GM12878 (cell line): ENCODE data around the gene C1QTNF5. TPM values are rescaled to one million over a fixed set of nuclear protein-coding genes. Genes with fewer than 3 reads are reported as not detected.

Experiments
- ATAC-seq: fragments of 200-7000 bp; cut with Tn5 transposase; 3 replicates; pipeline ENCODE4 v1.9.1; 2020; ENCODE audit warnings: mild to moderate bottlenecking, moderate library complexity
- BruUV-seq: library from RNA; stranded (reverse); fragments of 400-500 nt; replicated peaks from 2 replicates; lab custom pipeline; 2021; lab: Mats Ljungman, UMichigan
- CTCF ChIA-PET: fragments of 300-600 bp; sonication (Branson Sonifier 250); formaldehyde crosslinking; extraction: SDS; loops from one replicate; lab custom pipeline; 2021; ENCODE audit warnings: inconsistent platforms; lab: Yijun Ruan, JAX
- POLR2A ChIA-PET: fragments of 350-600 bp; formaldehyde crosslinking; extraction: SDS; loops from one replicate; lab custom pipeline; 2021; ENCODE audit warnings: inconsistent platforms; lab: Charles Lee
- RAD21 ChIA-PET: fragments of 300-600 bp; sonication (Branson Sonifier 250); formaldehyde crosslinking; loops from one replicate; lab custom pipeline; 2023; ENCODE audit warnings: antibody characterized with exemption; ENCODE audit not compliant: unreplicated experiment; lab: Charles Lee
- SMC1A ChIA-PET: fragments of 300-600 bp; sonication (Branson Sonifier 250); formaldehyde crosslinking; loops from one replicate; lab custom pipeline; 2023; ENCODE audit not compliant: unreplicated experiment, uncharacterized antibody; lab: Charles Lee
- DNase-seq: peaks from one replicate; pipeline ENCODE4 v3.0.0-alpha.2; 2011; ENCODE audit warnings: low read depth, low spot score
- FAIRE-seq: peaks from 3 replicates; lab custom pipeline; 2011; peaks lifted over from hg19 to GRCh38; lab: Jason Lieb, UNC
- H2AFZ ChIP-seq: 2 replicates; pipeline ENCODE4 v1.6.0; 2011; ENCODE audit warnings: low read depth, low read length, control low read depth; ENCODE audit not compliant: control insufficient read depth
- H3K27ac ChIP-seq: 2 replicates; pipeline ENCODE4 v1.5.1; 2011; ENCODE audit warnings: control low read depth; ENCODE audit not compliant: control insufficient read depth, insufficient read depth
- H3K27me3 ChIP-seq, 2 experiments: replicated peaks in 1 of 2; 2 replicates each; pipeline versions ENCODE4 v1.6.0 to v1.6.1; 2011; ENCODE audit warnings: low read length in 1 of 2; ENCODE audit not compliant: control insufficient read depth in 2 of 2, insufficient read depth in 2 of 2
- H3K36me3 ChIP-seq, 2 experiments: 2 replicates each; pipeline ENCODE4 v1.5.1; 2011; ENCODE audit warnings: low read length in 1 of 2; ENCODE audit not compliant: control insufficient read depth in 2 of 2, insufficient read depth in 2 of 2
- H3K4me1 ChIP-seq: 2 replicates; pipeline ENCODE4 v1.6.1; 2011; ENCODE audit warnings: mild to moderate bottlenecking, low read length, moderate library complexity, mixed read lengths; ENCODE audit not compliant: control insufficient read depth, insufficient read depth
- H3K4me2 ChIP-seq: 2 replicates; pipeline ENCODE4 v1.6.0; 2011; ENCODE audit warnings: control low read depth; ENCODE audit not compliant: control insufficient read depth, insufficient read depth
- H3K4me3 ChIP-seq: fragments of 200-600 bp; sonication (generic); 2 replicates; pipeline ENCODE4 v1.5.1; 2016
- H3K79me2 ChIP-seq: 2 replicates; pipeline ENCODE4 v1.6.0; 2011; ENCODE audit warnings: low read length; ENCODE audit not compliant: control insufficient read depth, insufficient read depth
- H3K9ac ChIP-seq: 2 replicates; pipeline ENCODE4 v1.8.0; 2011; ENCODE audit warnings: low read length, control low read depth, mixed read lengths; ENCODE audit not compliant: control insufficient read depth, insufficient read depth
- H3K9me3 ChIP-seq: replicated peaks from 3 replicates; pipeline ENCODE4 v1.5.1; 2011; ENCODE audit warnings: mild to moderate bottlenecking, low read length; ENCODE audit not compliant: control insufficient read depth, insufficient read depth
- H4K20me1 ChIP-seq: 2 replicates; pipeline ENCODE4 v1.6.0; 2011; ENCODE audit not compliant: control insufficient read depth, insufficient read depth
- ATF2 ChIP-seq: IDR thresholded peaks from 2 replicates; pipeline ENCODE4 v1.6.1; 2012; ENCODE audit warnings: low read length, inconsistent platforms
- ELK1 ChIP-seq: IDR thresholded peaks from 2 replicates; pipeline ENCODE4 v1.6.1; 2012; ENCODE audit warnings: low read depth, low read length, improper control_type of control experiment
- HCFC1 ChIP-seq: fragments of 150-350 bp; IDR thresholded peaks from 2 replicates; pipeline ENCODE4 v1.6.1; 2014; ENCODE audit warnings: low read length
- JUNB ChIP-seq: IDR thresholded peaks from 2 replicates; pipeline ENCODE4 v1.6.1; 2016; ENCODE audit warnings: antibody characterized with exemption, mild to moderate bottlenecking
- NFIC ChIP-seq: IDR thresholded peaks from 2 replicates; pipeline ENCODE4 v1.6.1; 2012; ENCODE audit warnings: low read depth, mild to moderate bottlenecking, inconsistent platforms, low read length, moderate library complexity
- POLR2AphosphoS5 ChIP-seq: IDR thresholded peaks from 2 replicates; pipeline ENCODE4 v1.6.1; 2011; ENCODE audit warnings: mild to moderate bottlenecking, low read length, inconsistent platforms
- RAD21 ChIP-seq: IDR thresholded peaks from 2 replicates; pipeline ENCODE4 v1.6.1; 2011; ENCODE audit warnings: mild to moderate bottlenecking, low read depth, low read length, moderate library complexity; ENCODE audit not compliant: insufficient read depth
- RAD51 ChIP-seq: fragments of 450-650 bp; IDR thresholded peaks from 2 replicates; pipeline ENCODE4 v1.6.1; 2016; ENCODE audit warnings: moderate library complexity, mild to moderate bottlenecking, inconsistent platforms
- SIX5 ChIP-seq: IDR thresholded peaks from 2 replicates; pipeline ENCODE4 v1.6.1; 2011; ENCODE audit warnings: mild to moderate bottlenecking, low read depth, low read length, moderate library complexity; ENCODE audit not compliant: severe bottlenecking
- SMC3 ChIP-seq: IDR thresholded peaks from 2 replicates; pipeline ENCODE4 v1.6.1; 2011; ENCODE audit warnings: low read length, improper control_type of control experiment, borderline replicate concordance
- SREBF2 ChIP-seq: IDR thresholded peaks from 2 replicates; pipeline ENCODE4 v1.6.1; 2012; ENCODE audit warnings: mild to moderate bottlenecking, low read length
- whole genome bisulfite sequencing: methylation state at CpG from one replicate; pipeline ENCODE4 v1.1.6; 2016; ENCODE audit warnings: low lambda C conversion rate; ENCODE audit not compliant: insufficient replicate concordance, insufficient coverage; ENCODE audit errors: missing lambda C conversion rate; 5-methylcytosine and 5-hydroxymethylcytosine counted together
- in situ Hi-C: fragments of 300-500 bp; cut with MboI; formaldehyde crosslinking; loops from 9 replicates; pipeline ENCODE4 v1.14.3; 2018; ENCODE audit warnings: mixed read lengths
- intact Hi-C: fragments of 100-400 bp; cut with micrococcal nuclease; formaldehyde crosslinking; loops from one replicate; pipeline ENCODE4 v1.14.2; 2022; ENCODE audit not compliant: unreplicated experiment
- polyA plus RNA-seq, 11 experiments: library from polyadenylated mRNA; depleted of rRNA in 4 of 11; unstranded in 6 of 11; stranded (reverse) in 5 of 11; fragments of >200 nt; fragmentation: Nextera tagmentation in 4 of 11; fragmentation: Illumina TruSeq in 1 of 11; extraction: Ambion mirVana in 4 of 11; extraction: Trizol in 1 of 11; gene quantifications; 1 replicate in 1 of 11; 2 replicates in 10 of 11; pipeline versions ENCODE4 v1.2.1 to v1.2.3, GENCODE V29; 2011 to 2016; ENCODE audit warnings: inconsistent platforms in 2 of 11, missing spikeins in 2 of 11, low read depth in 1 of 11
- total RNA-seq, 4 experiments: library from RNA; depleted of rRNA in 3 of 4; stranded (reverse); fragments of >200 nt in 3 of 4; fragmentation: Illumina TruSeq in 1 of 4; extraction: Trizol in 1 of 4; gene quantifications; 2 replicates each; pipeline versions ENCODE4 v1.2.1 to v1.2.3, GENCODE V29; 2013 to 2021

C1QTNF5 gene
- total and polyA plus RNA-seq, 10 of the 15 experiments (the other 5 are each of a cell fraction or from before 2014, with no cell fraction given), result not detected

GRCh38 chr11:119329320-119329719 lies 11.4 kb downstream of the C1QTNF5 start:
- intact Hi-C loops (no loop called here), in situ Hi-C loops (no loop called here)
- H3K36me3 ChIP-seq, result no peaks in the 10 kb centered on the region
- WGBS, result 25% methylated on average over 2 of the region's 2 CpGs
- SMC1A ChIA-PET, result no interaction called here
- H3K27me3 ChIP-seq, result no peaks in the 10 kb centered on the region
- CTCF ChIA-PET, result interaction anchor here (1.4 kb wide), 1 partner anchor 173 kb away, joined by 3 read pairs; no protein-coding TSS in a partner anchor
- ATAC-seq (no peak), DNase-seq (no peak), FAIRE-seq (no peak)
- POLR2A ChIA-PET, result no interaction called here
- no peak overlapping the region for H3K4me2 ChIP-seq
- H3K4me1 ChIP-seq, result peaks cover 5% of the 10 kb centered on the region; the same call in 1 of the 2 replicates
- no peak overlapping the region for H3K27ac ChIP-seq
- H3K4me3 ChIP-seq, result no peak overlapping the region
- no TSS peak for BruUV-seq
- H3K9me3 ChIP-seq, result no peaks in the 10 kb centered on the region
- H4K20me1 ChIP-seq, result no peaks in the 10 kb centered on the region
- H3K9ac ChIP-seq, result no peak overlapping the region
- RAD21 ChIA-PET, result interaction anchor here (0.7 kb wide), 1 partner anchor 9 kb away, joined by 3 read pairs; no protein-coding TSS in a partner anchor
- TF ChIP-seq POLR2AphosphoS5 (no peak), RAD51 (no peak), SMC3 (no peak), JUNB (no peak), RAD21 (no peak), ELK1 (no peak), SREBF2 (no peak), SIX5 (no peak), HCFC1 (no peak), NFIC (no peak), ATF2 (no peak)
- no peak overlapping the region for H2AFZ ChIP-seq
- H3K79me2 ChIP-seq, result no peaks in the 10 kb centered on the region; the same call in 1 of the 2 replicates
